ENCODE measurements around the gene SHISA9.

DNA sequence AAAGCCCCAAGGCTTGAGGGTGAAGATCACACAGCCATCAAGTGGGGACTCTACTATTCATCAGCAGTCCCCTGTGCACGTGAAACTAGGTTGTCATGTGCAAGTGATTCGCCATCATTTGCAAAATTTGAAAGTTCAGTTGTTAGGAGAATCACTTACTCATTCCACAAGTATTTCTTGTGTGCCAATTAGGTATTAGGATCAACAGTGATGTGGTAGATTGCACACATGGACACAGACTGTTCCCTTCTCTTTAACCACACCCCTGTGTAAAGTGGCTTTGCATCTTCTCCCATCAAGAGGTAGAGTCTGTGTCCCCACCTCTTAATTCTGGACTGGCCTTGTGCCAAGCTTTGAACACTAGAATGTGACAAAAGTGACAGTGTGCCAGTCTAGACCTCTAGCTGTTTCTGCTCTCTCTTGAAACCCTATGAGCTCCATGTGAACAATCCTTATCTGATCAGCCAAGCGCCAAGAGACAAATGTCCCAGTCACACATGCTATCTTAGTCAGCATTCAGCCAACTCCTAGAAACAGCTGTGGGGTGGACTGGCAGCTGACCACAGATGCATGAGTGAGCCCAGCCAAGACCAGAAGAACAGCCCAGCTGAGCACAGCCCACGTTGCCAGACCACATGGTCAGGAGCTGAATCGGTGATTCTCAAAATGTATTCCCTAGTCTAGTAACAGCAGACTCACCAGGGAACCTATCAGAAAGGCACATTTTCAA is 31.5 kb upstream of the SHISA9 start:
- TF ChIP-seq POLR2AphosphoS5 (IDR thresholded peaks at IDR 0.05) (no peak), POLR2A (IDR thresholded peaks at IDR 0.05) (no peak)

Data from stomach (tissue), 4 donors.